DMS153 treated with DMSO at 0.1 percent for 48 hours (cell line): ENCODE data around the gene RRP9.
"Not testable (repeated sequence)": the region's sequence is repeated elsewhere in the genome, so short reads cannot be mapped to it uniquely, and the experiment has no call there.

Source experiments
- DNase-seq: peaks from one replicate; lab custom pipeline; 2025; ENCODE audit not compliant: unreplicated experiment; lab: John Stamatoyannopoulos, UW

The RRP9 gene

DNA sequence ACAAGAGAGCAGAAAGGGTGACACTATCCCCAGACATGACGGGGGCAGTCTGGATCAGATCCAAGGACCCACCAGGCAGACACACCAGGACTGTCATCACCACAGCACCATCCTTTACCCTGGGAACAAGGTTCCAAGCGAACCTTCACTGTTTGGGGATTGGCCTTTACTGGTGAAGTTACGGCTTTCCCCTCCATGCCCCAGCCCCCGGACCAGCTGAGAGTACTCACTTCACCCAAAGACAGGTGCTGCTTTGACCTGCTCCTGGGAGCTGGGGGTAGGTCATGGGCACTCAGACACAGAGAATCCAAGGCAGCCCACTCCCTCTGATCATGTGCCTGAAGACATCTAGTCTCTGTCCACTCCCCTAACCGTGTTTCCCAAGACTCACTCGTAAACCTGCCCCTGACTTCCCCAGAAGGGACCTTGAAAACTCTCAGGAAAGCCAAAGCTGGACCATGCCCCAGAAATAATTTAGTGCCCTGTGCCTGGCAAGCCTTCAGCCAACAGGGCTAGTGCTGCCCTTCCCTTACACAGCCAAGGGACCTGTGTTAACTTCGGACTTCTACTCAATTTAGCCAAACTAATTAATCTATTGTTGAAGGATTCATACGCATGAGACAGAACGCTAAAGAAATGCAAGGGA lies 2.8 kb downstream of the RRP9 start:
- DNase-seq, result no peak

DNA sequence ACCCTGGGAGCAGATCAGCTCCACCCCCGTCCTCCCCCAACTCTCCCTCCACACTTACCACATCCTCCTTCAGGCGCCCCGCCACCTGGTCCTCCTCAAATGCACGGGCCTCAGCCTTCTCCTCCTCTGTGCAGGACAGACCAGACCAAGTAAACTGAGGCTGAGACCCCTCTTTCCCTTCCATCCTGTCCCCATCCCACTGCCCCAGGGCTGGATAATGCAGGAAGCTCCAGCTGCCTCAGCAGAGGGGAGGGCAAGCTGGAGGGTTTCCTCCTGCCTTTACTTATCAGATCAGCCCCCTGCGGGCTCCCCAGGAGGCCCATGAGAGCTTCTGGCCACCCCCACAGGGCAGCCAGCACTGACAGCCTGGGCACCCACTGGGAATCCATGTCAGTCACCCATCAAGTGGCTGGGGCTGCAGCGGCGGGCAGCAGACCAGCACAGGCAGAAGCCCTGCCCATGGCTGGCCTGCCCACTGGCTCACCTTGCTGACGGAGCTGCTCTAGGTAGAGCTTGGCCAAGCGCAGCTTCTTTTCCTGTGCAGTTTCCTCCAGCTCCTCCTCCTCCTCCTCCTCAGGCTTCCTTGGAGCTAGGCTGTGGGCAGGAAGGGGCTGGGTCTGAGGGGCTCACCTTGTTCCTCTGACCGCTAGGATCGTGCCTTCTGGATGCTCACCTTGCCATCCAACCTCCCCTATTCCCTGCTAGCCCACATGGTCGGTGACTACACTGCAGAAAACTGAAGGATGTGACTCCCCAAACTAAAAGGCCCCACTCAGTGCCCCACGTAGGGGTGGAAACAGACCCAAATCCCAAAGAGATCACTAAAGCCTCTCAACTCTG lies 3.9 kb downstream of the RRP9 start:
- no peak for DNase-seq

DNA sequence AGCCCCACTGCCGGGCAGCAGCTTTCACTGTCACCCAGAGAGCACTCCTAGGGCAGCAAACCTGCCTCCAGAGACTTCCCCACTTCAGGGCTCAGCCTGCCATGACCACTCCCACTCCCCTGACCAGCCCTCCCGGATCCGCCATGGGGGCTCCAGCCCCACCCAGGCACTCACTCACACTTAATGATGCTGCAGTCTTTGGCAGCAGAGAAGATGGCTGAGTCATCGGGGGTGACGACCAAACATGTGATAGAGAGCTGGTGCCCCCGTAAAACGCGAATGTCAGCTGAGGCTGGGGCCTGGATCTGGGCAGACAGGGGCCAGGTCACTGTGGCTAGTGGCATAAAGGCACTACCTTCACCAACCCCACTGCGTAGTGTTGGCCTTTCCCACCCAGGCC lies 4.7 kb downstream of the RRP9 start:
- DNase-seq, result no peak

DNA sequence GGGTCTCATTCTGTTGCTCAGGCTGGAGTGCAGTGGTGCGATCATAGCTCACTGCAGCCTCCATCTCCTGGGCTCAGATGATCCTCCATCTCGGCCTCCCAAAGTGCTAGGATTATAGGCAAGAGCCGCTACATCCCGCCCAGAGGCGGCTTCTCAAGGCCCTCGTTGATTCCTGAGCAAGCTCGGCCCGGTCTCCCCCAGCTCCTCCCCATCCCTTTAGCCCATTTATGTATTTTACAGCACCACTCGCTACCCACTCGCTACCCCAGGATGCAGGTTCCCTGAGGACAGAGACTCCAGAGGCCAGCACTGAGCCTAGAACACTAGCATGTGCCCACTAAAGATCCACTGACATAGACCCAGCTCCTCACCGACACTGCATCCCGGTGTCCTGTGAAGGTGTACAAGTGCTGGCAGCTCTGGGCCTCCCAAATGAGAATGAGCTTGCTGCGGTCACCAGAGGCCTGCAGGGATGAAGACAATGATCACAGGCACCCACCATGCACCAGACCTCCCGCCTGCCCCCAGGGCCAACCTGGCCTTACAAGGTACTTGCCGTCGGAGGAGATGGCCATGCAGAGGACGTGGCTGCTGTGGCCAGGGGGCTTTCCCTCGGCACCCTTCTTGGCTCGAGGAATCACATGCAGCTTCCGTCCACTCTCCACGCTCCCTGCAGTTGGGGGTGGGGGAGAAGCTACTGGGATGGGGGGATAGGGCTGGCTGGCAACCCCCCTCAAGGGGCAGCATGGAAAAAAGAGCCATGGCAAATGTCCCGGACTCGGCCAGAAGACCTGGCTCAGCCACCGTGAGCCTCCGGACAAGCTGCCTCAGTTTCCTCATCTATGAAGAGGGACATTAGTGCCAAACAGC lies 5.6 kb downstream of the RRP9 start:
- no peak for DNase-seq

DNA sequence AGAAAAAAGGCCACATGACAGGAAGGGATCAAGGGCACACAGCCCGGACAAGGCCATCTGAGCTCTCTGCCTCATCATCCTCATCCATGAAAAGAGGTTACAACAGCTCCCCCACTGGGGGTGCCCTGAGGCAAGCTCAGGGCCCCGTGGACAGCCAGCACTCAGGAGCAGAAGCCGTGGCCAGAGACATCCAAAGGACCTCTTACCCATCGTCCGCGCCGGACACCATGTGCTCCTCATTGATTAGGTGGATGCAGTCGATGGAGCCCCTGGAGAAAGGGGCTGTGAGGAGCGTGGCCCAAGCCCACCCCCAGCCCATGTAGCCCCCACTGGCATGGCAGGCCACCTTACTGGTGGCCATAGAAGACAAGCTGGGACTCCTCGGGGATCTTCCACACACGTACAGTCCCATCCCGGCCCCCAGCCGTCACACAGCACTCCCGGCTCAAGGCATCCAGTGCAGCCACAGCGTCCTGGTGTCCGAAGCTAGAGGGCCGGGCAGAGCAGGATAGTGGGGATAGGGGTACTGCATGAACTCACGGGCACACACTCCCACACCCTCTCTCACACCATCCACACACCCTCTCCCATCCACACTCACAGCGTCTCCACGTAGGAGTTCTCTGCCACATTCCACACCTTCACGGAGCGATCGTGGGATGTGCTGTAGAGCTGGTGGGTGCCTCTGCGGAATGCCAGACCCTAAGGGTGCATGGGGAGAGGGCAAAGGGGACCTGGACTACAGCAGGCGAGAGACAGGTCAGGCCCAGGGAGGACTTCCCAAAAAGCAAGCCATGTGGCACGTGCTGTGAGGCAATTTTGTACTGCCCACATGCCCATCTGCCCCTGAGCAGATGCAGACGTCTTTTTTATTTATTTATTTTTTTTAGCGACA lies 6.5 kb downstream of the RRP9 start:
- DNase-seq, result no peak

DNA sequence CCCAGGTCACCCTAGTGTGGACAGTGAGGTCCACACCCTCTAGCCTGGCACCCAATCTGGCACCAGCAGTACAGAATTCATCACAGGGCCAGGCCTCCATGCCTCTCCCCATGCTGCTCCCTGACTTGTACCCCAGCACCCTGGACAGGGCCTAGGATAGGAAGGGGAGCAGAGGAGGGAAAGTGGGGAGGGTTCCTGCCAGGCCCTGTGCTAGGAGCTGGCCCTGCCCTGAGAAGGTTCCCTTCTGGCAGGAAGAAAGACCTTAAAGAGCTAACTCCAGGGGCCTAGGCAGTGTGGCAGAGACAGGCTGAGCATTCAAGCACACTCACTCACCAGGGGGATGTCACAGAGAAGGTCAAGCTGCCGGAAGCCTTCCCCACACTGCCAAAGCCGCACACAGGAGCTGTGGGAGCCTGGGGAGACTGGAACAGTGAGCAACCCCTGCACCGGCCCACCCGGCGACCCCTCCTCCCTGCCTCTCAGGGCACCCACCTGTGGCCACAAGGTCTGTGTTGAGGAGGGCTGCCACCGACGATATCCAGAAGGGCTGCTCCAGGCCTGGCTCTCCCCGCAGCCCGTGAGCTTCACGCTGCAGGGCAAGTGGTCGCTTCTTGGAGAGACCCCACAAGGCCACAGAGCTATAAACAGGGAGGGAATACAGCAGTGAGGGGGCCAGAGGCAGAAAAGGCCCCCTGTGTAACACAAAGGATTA lies 7.4 kb downstream of the RRP9 start:
- no peak for DNase-seq

DNA sequence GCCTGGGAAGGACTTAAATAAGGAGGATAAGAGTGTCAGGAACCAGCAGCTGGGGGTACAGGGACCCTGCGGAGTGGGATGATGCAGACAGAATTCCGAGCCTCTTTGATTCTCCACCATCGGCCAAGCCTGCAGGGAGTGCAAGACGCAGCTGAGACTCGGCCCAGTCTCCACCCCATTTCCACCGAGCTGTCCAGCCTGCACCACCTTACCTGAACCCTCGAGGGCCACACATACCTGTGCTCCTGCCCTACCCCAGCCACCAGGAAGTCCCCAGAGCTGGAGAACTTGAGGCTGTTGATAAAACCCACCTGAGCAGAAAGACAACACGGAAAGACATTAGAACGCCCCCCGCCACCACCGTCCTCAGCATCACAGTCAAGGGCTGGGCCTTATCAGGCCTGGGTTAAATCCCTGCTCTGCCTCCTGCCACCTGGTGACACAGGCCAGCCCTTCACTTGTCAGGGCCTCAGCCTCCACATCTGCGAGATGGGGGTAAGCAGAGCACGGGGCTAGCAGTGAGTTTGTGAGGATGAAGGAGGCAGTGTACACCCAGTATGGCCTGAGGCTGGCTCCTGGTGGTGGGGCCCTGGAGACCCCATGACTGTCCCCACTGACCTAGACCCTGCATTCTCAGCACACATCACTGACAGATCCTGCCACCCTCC lies 8.1 kb downstream of the RRP9 start:
- DNase-seq, result no peak

DNA sequence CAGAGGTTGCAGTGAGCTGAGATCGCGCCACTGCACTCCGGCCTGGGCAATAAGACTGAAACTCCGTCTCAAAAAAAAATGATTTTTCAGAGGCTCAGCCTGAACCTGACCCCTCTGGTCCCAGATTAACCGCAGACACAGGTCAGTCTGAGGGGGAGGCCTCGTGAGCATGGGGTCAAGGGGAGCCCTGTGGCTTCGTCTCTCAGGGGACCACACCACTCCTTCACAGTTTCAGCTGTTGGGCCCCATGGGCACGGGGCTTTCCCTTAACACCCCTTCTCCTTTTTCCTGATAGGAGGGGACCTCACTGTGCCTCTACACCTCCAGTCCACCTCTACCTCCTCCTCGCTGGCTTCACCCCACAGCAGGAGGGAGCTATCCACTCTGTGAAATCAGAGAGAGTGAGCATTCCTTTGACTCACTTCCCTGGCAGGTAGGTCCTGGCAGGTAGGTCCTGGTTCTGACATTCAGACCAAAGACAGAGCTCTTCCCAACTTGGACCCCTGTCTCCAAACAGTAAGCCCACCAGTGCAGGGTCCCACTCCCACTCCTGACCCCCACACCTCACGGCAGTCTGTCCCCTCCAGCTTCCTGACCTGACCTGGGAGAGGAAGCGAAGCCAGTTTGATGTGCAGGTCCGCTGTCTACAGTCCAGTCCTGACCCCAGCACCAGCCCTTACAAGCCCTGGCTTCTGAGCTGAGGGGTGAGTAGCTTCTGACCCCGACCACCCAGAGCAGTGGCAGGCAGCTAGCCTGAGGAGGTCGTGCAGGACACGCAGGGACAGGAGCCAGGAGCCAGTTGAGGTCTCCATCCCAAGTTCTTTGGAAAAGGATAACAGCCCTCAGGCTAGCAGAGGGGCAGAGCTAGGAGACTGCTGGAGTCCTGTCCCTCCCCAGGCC lies 9.0 kb downstream of the RRP9 start:
- DNase-seq, result no peak

DNA sequence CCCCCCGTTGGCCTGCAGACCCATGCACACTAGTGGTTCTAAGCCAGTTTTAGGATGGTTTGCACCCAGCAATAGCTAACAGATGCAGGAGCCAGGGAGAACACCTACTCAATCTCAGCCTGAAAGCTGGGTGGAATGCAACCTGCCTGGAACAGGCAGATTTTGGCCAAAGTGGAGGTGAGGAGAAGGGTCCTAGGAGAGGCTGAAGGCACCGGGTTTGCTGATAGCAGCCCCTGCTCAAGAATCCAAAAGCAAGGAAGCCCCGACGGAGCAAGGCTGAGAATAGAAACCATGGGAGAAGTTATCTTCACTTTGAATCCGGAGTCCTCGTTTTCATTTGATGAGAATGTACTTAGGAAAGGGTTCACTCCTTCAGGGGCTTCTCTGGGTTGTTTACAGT lies 9.9 kb downstream of the RRP9 start:
- DNase-seq, result no peak

DNA sequence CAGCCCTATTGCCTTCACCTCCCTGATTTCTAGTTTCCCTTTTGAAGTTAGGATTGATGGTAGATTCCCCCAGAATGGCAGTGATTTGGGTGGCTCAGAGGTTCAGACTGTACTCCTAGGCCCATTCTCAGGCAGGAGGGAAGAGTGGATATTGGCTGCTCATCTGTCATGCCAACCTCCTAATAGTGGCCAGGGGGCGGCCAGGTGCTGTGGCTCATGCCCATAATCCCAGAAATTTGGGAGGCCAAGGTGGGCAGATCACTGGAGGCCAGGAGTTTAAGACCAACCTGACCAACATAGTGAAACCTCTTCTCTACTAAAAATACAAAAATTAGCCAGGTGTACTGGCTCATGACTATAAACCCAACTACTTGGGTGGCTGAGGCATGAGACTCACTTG lies 11.3 kb downstream of the RRP9 start:
- DNase-seq, result no peak

DNA sequence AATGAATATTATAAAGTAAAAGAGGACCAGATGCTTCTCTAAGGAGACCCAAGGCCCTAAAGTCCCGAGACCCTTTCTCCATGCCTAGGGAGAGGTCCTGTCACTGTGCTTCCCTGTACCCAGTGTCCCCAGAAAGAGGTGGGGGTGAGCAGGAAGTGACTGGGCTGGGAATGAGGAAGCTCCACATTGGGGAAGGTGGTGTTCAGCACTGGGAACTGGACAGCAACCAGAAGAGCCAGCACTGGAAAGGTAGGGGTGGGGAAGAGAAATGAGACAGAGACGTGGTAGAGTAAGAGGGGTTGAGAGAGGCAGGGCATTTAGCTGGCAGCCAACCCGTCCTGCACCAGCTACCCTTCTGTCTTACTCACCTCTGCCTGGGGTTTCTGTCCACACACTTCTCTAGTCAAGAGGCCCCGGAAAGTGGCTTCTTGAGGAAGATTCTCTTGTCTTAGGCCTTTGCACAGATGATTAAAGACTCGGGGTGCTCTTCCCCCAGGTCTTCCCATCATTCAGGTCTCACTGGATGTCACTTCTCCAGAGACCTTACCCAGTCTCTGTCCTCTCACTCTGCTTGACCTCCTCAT lies 12.2 kb downstream of the RRP9 start:
- no peak for DNase-seq

DNA sequence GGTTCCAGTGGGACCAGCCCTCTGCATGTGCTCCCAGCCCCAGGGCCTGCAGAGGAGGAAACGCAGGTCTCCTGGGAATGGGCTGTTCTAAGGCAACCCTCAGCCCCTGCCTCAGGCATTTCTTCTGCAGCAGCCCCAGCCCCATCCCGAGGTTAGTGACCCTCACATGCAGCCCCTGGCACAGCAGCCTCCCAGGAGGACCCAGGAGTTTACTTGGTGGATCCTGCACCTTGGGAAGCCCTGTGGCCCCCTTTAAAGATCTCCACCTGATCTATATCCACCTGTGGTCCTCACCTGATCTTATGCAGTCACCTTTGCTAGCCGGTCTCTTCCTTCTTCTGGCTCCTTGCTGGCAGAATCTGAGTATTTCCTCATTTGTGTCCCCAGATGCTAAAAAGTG lies 12.7 kb downstream of the RRP9 start:
- DNase-seq, result not testable (repeated sequence)

DNA sequence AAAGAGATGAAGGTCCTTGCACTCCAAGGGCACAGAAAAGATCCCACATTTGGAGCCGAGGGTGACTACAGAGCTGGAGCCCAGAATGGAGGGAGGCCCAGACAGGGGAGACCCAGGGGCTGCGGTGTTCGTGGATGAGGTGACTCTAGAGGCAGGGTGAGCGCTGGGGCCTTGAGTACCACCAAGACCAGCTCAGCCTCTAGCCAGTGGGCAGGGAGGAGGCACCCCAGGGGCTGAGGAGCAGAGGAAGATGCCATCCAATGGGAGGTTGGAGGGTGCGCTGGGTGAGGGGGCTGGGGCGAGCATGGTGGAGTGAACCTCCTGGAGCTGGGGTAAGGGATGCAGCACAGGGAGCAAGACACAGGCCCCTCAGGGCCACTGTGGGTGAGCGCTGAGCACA lies 13.3 kb downstream of the RRP9 start:
- no peak for DNase-seq

DNA sequence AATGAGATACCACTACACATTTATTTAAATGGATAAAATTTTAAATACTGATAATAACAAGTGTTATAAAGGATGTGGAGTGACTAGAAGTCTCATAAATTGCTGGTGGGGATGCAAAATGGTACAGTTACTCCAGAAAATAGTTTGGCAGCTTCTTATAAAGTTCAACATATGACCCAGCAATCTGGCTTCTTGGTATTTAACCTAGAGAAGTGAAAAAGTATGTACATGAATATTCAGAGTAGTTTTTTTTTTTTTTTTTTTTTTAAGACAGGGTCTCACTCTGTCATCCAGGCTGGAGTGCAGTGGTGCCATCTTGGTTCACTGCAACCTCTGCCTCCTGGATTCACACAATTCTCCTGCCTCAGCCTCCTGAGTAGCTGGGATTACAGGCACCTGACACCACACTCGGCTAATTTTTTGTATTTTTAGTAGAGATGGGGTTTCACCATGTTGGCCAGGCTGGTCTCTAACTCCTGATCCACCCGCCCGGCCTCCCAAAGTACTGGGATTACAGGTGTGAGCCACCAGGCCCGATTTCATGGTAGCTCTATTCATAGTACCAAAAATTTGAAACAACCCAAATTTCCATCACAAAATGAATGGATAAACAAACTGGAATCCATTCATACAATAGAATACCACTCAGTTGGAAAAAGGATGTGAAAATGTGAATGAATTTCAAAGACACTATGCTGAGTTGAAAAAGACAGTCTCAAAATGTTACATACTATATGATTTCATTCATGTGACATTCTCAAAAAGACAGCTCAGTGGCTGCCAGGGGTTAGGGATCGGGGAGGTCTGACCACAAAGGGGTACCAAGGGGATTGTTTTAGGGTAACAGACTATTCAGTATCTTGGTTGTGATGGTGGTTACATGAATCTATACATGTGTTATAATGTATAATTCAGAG lies 14.4 kb downstream of the RRP9 start:
- DNase-seq, result no peak

DNA sequence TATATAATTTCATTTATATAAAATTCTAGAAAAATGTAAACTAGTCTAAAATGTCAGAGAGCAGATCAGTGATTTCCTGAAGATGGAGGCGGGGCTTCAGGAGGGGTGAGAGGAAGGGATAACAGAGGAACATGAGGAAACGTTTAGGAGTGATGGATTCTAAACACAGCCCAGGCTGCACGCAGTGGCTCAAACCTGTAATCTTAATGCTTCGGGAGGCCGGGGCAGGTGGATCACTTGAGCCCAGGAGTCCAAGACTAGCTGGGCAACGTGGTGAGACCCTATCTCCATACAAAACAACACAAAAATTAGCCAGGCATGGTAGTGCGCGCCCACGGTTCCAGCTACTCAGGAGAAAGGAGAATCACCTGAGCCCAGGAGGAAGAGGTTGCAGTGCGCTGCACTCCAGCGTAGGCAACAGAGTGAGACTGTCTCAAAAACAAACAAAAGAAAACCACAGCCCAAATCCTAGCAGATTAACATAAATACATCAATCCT lies 20.6 kb downstream of the RRP9 start:
- no peak for DNase-seq

DNA sequence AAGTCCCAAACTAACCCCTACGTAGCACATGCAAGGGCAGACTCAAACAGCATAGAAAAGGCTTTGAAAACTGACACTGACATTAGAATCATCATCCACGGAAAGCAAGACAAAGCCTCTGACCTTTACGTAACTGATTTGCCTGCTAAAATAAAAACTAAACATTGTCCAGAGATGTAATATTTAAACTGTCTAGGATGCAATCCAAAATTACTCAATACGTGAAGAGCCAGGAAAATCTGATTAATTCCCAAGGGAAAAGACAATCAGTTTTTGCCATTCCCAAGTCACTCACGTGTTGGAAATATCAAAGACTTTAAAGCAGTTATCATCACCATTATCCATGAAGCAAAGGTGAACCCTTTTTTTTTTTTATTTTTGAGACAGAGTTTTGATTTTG lies 25.3 kb downstream of the RRP9 start:
- no peak for DNase-seq

DNA sequence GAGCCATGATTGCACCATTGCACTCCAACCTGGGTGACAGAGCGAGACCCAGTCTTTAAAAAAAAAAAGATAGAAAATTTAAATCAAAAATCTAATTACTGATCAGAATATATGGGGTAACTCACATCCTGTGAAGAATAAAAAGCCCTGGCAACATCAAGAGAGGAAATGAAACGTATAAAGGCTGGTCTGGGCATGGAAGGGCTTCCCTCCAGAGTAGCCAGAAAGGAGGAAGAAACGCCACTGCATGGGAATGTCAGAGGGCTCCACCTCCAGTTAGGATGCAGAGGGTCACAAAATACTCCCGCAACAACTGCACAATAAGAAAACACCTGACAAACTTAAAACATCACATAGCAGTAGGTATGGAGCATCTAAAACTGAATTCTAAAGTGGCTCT lies 33.7 kb downstream of the RRP9 start:
- DNase-seq, result no peak
